Measurements from ENCODE around the gene CLEC4M.

Gene CLEC4M

GRCh38 chr19:7818806-7819205, 55.8 kb downstream of the CLEC4M start:
- POLR2A ChIA-PET: interaction anchor here (1.0 kb wide), 1 partner anchor 122 kb away, joined by 3 read pairs; no protein-coding TSS in a partner anchor
- CTCF ChIA-PET: interaction anchor here (1.0 to 5.0 kb wide), 10 partner anchors 9 to 250 kb away, joined by 3 to 31 read pairs (median 9); partner anchors contain the start of genes EVI5L, TIMM44 and TRAPPC5
- TF ChIP-seq, protein P1, sequence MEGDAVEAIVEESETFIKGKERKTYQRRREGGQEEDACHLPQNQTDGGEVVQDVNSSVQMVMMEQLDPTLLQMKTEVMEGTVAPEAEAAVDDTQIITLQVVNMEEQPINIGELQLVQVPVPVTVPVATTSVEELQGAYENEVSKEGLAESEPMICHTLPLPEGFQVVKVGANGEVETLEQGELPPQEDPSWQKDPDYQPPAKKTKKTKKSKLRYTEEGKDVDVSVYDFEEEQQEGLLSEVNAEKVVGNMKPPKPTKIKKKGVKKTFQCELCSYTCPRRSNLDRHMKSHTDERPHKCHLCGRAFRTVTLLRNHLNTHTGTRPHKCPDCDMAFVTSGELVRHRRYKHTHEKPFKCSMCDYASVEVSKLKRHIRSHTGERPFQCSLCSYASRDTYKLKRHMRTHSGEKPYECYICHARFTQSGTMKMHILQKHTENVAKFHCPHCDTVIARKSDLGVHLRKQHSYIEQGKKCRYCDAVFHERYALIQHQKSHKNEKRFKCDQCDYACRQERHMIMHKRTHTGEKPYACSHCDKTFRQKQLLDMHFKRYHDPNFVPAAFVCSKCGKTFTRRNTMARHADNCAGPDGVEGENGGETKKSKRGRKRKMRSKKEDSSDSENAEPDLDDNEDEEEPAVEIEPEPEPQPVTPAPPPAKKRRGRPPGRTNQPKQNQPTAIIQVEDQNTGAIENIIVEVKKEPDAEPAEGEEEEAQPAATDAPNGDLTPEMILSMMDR (IDR thresholded peaks at IDR 0.05; ENCODE audit: control extremely low read depth, extremely low read depth, low read depth, missing control alignments): no peak
- no peak for DNase-seq (ENCODE audit: extremely low spot score)

All from GM10248 (cell line).